Calu3 (cell line): ENCODE results near the gene ANGPTL2. TPM values are rescaled to one million over a fixed set of nuclear protein-coding genes. Genes with fewer than 3 reads are reported as not detected.
A peak's percentile ranks its signal among the peaks of the same experiment; 100 is the strongest.

ENCODE experiments used
- BruUV-seq: library from RNA; stranded (reverse); fragments of 400-500 nt; replicated peaks from 2 replicates; lab custom pipeline; 2021; lab: Mats Ljungman, UMichigan
- CTCF ChIA-PET: fragments of 300-600 bp; sonication (Branson Sonifier 250); formaldehyde crosslinking; loops from one replicate; lab custom pipeline; 2022; ENCODE audit warnings: antibody characterized with exemption; lab: Charles Lee
- DNase-seq: peaks from one replicate; pipeline ENCODE4 v3.0.0; 2022
- H3K27ac Mint-ChIP-seq: one replicate; pipeline ENCODE4 v1.8.0; 2022; ENCODE audit warnings: mixed read lengths; ENCODE audit not compliant: unreplicated experiment
- H3K27me3 Mint-ChIP-seq: one replicate; pipeline ENCODE4 v1.8.0; 2022; ENCODE audit warnings: mixed read lengths; ENCODE audit not compliant: unreplicated experiment
- H3K36me3 Mint-ChIP-seq: one replicate; pipeline ENCODE4 v1.8.0; 2022; ENCODE audit warnings: mild to moderate bottlenecking, moderate library complexity, mixed read lengths; ENCODE audit not compliant: insufficient read depth, unreplicated experiment
- H3K4me1 Mint-ChIP-seq: one replicate; pipeline ENCODE4 v1.8.0; 2022; ENCODE audit warnings: mild to moderate bottlenecking, low read depth, mixed read lengths; ENCODE audit not compliant: unreplicated experiment
- H3K4me3 Mint-ChIP-seq: one replicate; pipeline ENCODE4 v1.8.0; 2022; ENCODE audit warnings: mild to moderate bottlenecking, low read depth, moderate library complexity, mixed read lengths; ENCODE audit not compliant: unreplicated experiment
- H3K9me3 Mint-ChIP-seq: one replicate; pipeline ENCODE4 v1.8.0; 2022; ENCODE audit warnings: low read depth, mixed read lengths; ENCODE audit not compliant: unreplicated experiment
- intact Hi-C: fragments of 100-400 bp; cut with micrococcal nuclease; formaldehyde crosslinking; loops from one replicate; pipeline ENCODE4 v1.10.0; 2022; ENCODE audit not compliant: unreplicated experiment
- total RNA-seq: library from RNA; stranded (reverse); gene quantifications from 2 replicates; pipeline ENCODE4 v1.2.3, GENCODE V29; 2022
- TF ChIP-seq, protein P1 (sequence below): fragments of 200-600 bp; IDR thresholded peaks from one replicate; pipeline ENCODE4 v1.8.0; 2022; ENCODE audit warnings: antibody characterized with exemption; ENCODE audit not compliant: unreplicated experiment

Gene ANGPTL2
- total RNA-seq, 1 experiment from 2014 or later = not detected

DNA sequence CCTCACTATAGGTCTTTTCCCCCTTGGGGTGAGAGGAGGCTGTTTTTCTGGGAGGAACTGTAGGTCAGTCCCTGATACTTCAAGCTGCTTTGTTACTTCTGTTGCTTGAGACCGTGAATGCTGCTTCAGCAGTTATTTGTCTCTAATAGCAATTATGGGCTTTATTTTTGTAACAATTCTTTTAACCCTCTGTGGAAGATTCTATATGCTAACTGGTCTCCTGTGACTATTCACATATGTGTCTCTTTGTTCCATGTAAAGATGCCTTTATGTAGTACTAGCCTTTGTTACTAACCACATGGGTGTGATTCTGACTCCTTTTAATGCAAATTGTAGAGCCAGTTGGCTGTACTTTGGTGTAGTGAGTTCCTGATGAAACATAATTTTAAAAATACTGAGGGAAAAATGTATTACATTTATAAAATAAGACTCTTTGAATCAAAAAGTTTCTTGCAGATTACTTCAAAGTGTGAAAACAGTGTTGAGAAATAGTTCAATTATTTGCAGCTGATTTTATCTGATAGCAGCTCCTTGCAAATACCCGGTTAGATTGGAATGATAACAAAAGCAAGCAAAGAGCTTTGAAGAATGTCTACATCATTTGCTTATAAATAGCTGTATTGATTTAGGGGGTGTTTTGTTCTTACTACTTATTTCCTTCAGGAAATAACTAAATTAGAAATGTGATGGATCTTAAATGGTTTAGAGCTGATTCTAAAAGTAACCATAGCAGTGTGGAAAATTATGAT lies 46.6 kb downstream of the ANGPTL2 start:
- Mint-ChIP-seq H3K9me3 (peaks cover 6% of the 10 kb centered on the region), H3K27me3 (peaks cover 8% of the 10 kb centered on the region), H3K27ac (no peak overlapping the region), H3K4me1 (peaks cover 28% of the 10 kb centered on the region), H3K36me3 (no peaks in the 10 kb centered on the region), H3K4me3 (no peak overlapping the region)
- no peak for DNase-seq
- CTCF ChIA-PET = interaction anchor here (0.6 kb wide), 1 partner anchor 11 kb away, joined by 4 read pairs; no protein-coding TSS in a partner anchor
- TF ChIP-seq, protein P1, sequence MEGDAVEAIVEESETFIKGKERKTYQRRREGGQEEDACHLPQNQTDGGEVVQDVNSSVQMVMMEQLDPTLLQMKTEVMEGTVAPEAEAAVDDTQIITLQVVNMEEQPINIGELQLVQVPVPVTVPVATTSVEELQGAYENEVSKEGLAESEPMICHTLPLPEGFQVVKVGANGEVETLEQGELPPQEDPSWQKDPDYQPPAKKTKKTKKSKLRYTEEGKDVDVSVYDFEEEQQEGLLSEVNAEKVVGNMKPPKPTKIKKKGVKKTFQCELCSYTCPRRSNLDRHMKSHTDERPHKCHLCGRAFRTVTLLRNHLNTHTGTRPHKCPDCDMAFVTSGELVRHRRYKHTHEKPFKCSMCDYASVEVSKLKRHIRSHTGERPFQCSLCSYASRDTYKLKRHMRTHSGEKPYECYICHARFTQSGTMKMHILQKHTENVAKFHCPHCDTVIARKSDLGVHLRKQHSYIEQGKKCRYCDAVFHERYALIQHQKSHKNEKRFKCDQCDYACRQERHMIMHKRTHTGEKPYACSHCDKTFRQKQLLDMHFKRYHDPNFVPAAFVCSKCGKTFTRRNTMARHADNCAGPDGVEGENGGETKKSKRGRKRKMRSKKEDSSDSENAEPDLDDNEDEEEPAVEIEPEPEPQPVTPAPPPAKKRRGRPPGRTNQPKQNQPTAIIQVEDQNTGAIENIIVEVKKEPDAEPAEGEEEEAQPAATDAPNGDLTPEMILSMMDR = no peak
- intact Hi-C loops = no loop called here
- no TSS peak for BruUV-seq

DNA sequence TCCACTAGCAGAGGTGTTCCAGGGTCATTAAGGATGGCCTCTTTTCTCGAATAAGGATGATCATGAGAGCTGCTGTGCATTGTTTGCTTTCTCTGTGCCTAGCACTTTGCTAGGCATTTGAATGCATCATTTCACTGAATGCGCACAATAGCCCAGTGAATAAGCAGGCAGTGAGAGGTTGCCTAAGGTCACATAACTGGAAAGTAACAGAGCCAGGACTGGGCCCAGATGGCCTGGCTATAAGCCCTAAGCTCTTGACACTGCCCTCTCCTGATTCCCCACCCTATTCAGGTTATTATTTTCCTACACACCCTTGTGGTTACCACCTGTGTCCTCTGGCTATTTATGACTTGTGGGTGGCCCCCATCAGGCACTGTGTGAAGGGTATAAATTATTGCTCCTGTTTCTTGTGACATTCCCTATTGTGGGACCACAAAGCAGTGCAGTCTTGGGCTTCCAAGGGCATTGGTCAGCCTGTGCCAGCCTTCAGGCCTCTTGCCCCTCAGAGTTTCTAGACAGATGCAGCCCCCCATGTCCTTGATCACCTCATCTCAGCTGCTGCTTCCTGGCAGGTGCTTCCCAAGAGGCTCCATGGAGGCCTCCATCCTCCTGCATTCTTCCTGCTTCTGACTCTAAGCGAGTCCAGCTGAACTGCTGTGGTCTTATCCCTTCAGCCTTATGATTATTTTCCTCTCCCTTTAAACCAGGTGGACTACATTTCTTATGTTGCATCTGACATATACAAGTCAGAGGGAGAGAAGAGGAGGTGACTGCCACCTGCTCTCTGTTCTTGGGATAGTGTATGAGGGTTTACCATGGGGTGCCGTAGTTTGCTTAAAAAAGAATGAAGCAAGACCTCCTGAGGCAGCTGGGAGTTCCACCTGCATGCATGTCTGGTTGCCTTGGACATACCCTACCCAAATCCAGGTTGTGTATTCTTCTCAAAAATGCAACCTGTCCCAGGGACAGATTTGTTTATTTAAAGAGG lies 47.6 kb downstream of the ANGPTL2 start:
- peaks cover 6% of the 10 kb centered on the region for H3K9me3 Mint-ChIP-seq
- H3K27me3 Mint-ChIP-seq = peaks cover 8% of the 10 kb centered on the region
- no TSS peak for BruUV-seq
- intact Hi-C loops = no loop called here
- CTCF ChIA-PET = no interaction called here
- TF ChIP-seq, protein P1 = no peak
- no peaks in the 10 kb centered on the region for H3K36me3 Mint-ChIP-seq
- DNase-seq = no peak
- H3K4me1 Mint-ChIP-seq = peaks cover 28% of the 10 kb centered on the region
- H3K27ac Mint-ChIP-seq = no peak overlapping the region
- H3K4me3 Mint-ChIP-seq = no peak overlapping the region

DNA sequence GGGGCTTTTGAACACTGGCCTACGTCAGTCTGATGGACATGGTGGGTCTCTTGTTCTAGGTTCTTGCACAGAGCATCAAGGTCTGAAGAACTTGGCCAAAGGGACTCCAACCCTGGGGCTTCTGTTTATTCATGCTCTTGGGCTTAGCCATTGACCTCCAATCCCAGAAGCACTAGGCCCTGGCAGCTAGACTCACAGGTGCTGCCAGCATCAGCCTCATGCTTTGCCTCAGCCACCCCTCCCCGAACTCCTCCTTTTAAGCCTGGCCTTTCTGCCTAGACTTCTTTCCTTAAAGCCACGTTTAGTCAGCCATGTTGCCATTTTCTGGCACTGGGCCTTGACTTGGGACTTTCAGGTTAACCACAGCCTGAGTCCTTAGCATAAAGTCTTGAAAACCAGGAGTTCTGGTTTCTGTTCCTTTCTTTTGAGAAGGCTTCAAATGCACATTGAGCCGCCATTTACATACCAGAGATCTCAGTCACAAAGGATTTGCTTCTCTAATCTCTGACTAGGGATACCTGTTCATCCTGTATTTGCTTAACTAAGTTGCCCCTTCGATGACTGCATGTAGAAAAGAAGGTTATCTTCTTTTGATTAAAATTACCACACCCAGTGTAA lies 54.7 kb downstream of the ANGPTL2 start:
- no TSS peak for BruUV-seq
- Mint-ChIP-seq H3K27me3 (no peaks in the 10 kb centered on the region), H3K27ac (peak overlapping the region; percentile 54), H3K36me3 (no peaks in the 10 kb centered on the region), H3K9me3 (peaks cover 3% of the 10 kb centered on the region), H3K4me1 (peaks cover 25% of the 10 kb centered on the region), H3K4me3 (peak overlapping the region; percentile 5)
- TF ChIP-seq, protein P1 = no peak
- intact Hi-C loops = loop anchor here (10.0 kb wide), 1 partner anchor 103 kb away; no protein-coding TSS in a partner anchor
- CTCF ChIA-PET = no interaction called here
- DNase-seq = peak; percentile 54

DNA sequence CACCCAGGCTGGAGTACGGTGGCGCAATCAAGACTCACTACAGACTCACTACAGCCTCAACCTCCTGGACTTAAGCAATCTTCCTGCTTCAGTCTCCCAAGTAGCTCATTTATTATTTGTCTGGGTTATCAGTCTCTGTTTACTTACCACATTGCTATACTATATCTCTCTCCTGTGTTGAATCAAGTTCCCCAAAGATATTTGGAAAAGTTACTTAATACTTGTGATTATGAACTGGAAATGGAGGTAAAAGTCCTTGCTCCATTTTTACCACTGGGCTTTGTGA lies 55.6 kb downstream of the ANGPTL2 start:
- BruUV-seq = no TSS peak
- no peaks in the 10 kb centered on the region for H3K27me3 Mint-ChIP-seq
- no peak overlapping the region for H3K4me3 Mint-ChIP-seq
- peaks cover 25% of the 10 kb centered on the region for H3K4me1 Mint-ChIP-seq
- DNase-seq = no peak
- intact Hi-C loops = loop anchor here (10.0 kb wide), 1 partner anchor 102 kb away; no protein-coding TSS in a partner anchor
- H3K9me3 Mint-ChIP-seq = no peaks in the 10 kb centered on the region
- CTCF ChIA-PET = no interaction called here
- TF ChIP-seq, protein P1 = no peak
- H3K36me3 Mint-ChIP-seq = no peaks in the 10 kb centered on the region
- no peak overlapping the region for H3K27ac Mint-ChIP-seq
